Mesothelial cell of epicardium (in vitro differentiated cells): ENCODE measurements around the gene DUSP1. TPM values are rescaled to one million over a fixed set of nuclear protein-coding genes. Genes with fewer than 3 reads are reported as not detected.

Experiments
- DNase-seq, 2 experiments: peaks; one replicate each; pipeline ENCODE4 v3.0.0; 2021; ENCODE audit warnings: low spot score in 2 of 2; ENCODE audit not compliant: unreplicated experiment in 2 of 2
- H3K27ac Mint-ChIP-seq: 2 replicates; pipeline ENCODE4 v1.8.0; 2021; ENCODE audit warnings: mixed read lengths
- H3K27me3 Mint-ChIP-seq: 2 replicates; pipeline ENCODE4 v1.8.0; 2021; ENCODE audit warnings: low read depth, mixed read lengths
- H3K36me3 Mint-ChIP-seq: 2 replicates; pipeline ENCODE4 v1.8.0; 2021; ENCODE audit warnings: mixed read lengths
- H3K4me1 Mint-ChIP-seq: 2 replicates; pipeline ENCODE4 v1.8.0; 2021; ENCODE audit warnings: mixed read lengths
- H3K4me3 Mint-ChIP-seq: 2 replicates; pipeline ENCODE4 v1.8.0; 2021; ENCODE audit warnings: mild to moderate bottlenecking, moderate library complexity, mixed read lengths
- H3K9me3 Mint-ChIP-seq: 2 replicates; pipeline ENCODE4 v1.8.0; 2021; ENCODE audit warnings: mixed read lengths
- total RNA-seq: library from RNA; stranded (reverse); gene quantifications from 3 replicates; pipeline ENCODE4 v1.2.1, GENCODE V29; 2021
- TF ChIP-seq, protein P1 (sequence below): fragments of 200-600 bp; sonication (generic); IDR thresholded peaks from one replicate; pipeline ENCODE4 v1.5.0; 2021; ENCODE audit warnings: antibody characterized with exemption; ENCODE audit not compliant: unreplicated experiment

The DUSP1 gene
- total RNA-seq, 1 donor from 2014 or later, result 116 TPM

DNA sequence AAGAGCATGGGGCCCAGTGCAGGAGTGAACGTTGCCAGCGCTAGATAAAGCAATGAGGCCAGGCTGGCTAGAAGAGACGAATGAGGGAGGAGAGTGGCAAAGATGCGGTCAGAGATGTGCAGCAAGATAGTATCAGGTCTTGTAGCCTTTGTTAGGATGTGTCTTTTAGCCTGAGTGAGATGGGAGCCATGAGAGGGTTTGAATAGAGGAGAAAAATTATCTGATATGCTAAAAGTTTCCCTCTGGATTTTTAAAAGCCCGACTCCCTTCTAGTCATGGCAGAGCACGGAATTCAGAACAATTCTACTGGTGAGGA lies 12.2 kb downstream of the DUSP1 start:
- DNase-seq, result no peak
- Mint-ChIP-seq H3K4me1 (peaks cover 2% of the 10 kb centered on the region), H3K27ac (no peak overlapping the region), H3K9me3 (peaks cover 25% of the 10 kb centered on the region), H3K36me3 (peaks cover 5% of the 10 kb centered on the region), H3K27me3 (peaks cover 5% of the 10 kb centered on the region), H3K4me3 (no peak overlapping the region)
- TF ChIP-seq, protein P1, sequence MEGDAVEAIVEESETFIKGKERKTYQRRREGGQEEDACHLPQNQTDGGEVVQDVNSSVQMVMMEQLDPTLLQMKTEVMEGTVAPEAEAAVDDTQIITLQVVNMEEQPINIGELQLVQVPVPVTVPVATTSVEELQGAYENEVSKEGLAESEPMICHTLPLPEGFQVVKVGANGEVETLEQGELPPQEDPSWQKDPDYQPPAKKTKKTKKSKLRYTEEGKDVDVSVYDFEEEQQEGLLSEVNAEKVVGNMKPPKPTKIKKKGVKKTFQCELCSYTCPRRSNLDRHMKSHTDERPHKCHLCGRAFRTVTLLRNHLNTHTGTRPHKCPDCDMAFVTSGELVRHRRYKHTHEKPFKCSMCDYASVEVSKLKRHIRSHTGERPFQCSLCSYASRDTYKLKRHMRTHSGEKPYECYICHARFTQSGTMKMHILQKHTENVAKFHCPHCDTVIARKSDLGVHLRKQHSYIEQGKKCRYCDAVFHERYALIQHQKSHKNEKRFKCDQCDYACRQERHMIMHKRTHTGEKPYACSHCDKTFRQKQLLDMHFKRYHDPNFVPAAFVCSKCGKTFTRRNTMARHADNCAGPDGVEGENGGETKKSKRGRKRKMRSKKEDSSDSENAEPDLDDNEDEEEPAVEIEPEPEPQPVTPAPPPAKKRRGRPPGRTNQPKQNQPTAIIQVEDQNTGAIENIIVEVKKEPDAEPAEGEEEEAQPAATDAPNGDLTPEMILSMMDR, result no peak

DNA sequence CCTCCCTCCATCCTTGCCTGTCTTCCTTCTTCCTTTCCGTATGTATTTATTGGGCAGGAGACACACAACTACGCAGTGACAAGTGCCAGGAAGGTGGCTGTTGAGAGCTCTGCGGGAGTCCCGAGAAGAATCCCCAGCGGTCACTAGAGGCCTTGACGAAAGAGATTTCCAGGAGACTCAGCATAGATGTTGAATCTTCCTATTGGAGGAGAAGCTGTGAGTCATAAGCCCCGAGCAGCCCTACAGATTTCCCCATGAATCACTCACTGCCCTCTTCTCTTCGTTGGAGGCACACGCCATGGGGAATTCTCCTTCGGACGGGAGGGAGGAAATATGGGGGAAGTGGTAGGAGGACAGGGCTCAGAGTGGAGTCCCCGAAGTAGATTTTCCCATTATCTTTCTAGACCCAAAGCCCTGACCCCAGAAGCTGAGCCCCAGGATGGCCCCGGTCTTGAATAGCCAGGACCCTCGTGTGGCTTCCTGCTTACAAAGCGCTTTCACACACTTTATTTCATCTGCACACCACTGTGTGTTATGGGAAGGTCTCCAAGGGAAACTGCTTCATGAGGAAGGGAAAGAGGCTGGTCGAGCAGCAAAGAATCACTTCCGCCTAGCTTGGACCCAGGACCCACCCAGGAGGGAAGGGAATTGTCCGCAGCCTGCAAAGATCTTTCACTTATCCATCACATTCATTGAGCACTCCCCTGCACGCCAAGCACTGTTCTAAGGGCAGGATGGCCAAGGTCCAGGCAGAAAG lies 12.7 kb downstream of the DUSP1 start:
- no peak overlapping the region for H3K4me3 Mint-ChIP-seq
- H3K9me3 Mint-ChIP-seq, result peaks cover 25% of the 10 kb centered on the region
- peaks cover 2% of the 10 kb centered on the region for H3K4me1 Mint-ChIP-seq
- peaks cover 5% of the 10 kb centered on the region for H3K36me3 Mint-ChIP-seq
- no peak for DNase-seq
- TF ChIP-seq, protein P1, result no peak
- H3K27ac Mint-ChIP-seq, result no peak overlapping the region
- H3K27me3 Mint-ChIP-seq, result peaks cover 5% of the 10 kb centered on the region

DNA sequence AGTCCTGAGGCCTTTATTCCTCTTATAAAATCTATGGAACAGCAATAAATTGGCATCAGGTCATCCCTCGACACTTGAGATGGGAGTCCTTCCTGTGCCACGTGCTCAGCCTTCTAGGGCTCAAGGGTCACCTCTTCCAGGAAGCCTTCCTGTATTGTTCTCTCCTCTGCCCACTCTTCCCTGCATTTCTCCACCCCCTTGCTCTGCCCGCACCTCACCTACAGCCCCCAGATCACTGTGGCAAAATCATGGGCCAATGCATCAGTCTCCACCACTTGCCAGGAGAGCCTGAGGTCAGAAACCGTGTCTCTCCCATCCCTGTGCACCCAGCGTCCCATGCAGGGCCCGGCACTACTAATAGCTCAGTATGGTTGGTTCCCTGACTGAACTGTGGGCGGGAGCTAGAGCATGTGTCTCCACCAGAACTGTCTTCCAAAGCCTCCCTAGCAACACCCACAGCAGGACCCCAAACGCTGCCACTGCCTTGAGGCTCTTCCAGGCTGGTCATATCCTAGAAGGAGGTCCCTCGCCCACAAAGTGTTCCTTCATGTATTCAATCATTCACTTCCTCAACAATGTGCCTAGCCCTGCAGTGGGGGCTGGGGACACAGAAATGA lies 13.5 kb downstream of the DUSP1 start:
- Mint-ChIP-seq H3K36me3 (peaks cover 5% of the 10 kb centered on the region), H3K4me3 (no peak overlapping the region), H3K27ac (no peak overlapping the region), H3K9me3 (peaks cover 25% of the 10 kb centered on the region), H3K4me1 (peaks cover 2% of the 10 kb centered on the region), H3K27me3 (peaks cover 5% of the 10 kb centered on the region)
- TF ChIP-seq, protein P1, result no peak
- no peak for DNase-seq

DNA sequence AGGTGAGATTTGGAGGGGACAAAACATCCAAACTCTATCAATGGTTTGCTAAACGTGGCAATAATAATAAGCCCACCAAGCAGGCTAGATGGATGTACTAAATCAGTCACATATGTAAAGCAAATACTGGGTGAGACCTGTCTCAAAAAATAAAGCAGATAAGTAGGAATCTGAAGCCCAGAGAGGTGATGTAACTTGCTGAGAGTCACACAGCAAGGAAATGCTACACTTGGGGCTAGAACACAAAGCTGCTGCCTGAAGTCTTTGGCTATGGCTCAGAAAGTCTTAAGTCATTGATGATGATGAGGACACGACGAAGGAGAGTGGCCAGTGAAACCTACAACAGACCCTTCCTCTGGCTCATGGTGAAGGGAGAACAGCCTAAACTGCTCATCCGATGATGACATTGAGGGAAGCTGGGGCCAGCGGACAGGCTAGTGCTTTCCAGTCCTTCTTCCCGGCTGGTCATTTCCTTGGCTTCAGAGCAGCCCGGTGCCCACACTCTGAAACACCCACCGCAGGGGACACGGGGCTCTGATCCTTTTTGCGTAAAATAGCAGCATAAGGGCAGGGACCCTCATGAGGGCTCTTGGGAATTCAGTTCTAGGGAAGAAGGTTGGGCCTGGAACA lies 14.1 kb downstream of the DUSP1 start:
- H3K9me3 Mint-ChIP-seq, result peaks cover 25% of the 10 kb centered on the region
- DNase-seq, result no peak
- H3K27ac Mint-ChIP-seq, result no peak overlapping the region
- no peak overlapping the region for H3K4me3 Mint-ChIP-seq
- TF ChIP-seq, protein P1, result no peak
- peaks cover 5% of the 10 kb centered on the region for H3K36me3 Mint-ChIP-seq
- H3K4me1 Mint-ChIP-seq, result peaks cover 2% of the 10 kb centered on the region
- peaks cover 5% of the 10 kb centered on the region for H3K27me3 Mint-ChIP-seq

DNA sequence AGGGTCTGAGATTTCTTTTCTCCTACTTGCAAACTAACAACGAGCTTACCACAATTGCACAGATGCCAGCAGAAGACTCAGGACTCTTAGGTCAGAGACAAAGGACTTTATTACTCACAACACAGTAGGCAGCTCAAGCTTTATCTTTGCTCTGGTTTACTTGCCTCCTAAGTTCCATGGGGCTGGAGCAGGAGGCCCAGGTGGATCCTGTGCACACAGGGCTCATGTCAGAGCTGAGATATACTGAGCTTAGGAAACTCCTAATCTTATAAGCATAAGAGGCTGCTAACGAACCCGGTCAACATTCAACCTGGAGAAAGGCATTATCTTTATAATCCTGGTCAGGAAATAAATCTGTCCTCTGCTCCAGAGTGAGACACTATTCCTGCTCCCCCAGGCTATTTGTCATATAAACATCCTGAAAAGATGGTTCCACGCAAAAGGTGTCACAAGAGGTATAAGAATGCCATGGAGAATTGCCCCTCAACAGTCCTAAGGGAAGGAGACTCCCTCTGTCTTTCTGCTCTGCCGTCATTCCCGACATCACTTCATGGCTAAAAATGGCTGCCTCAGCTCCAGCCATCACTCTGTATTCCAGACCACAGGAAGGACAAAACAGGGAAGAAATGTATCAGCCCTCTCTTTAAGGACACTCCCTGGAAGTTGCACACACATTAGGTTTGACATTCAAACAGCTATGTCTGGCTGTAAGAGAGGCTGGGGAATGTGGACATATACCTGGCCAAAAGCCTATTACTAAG lies 16.2 kb downstream of the DUSP1 start:
- DNase-seq, result no peak
- Mint-ChIP-seq H3K27ac (no peak overlapping the region), H3K9me3 (peaks cover 13% of the 10 kb centered on the region), H3K27me3 (peaks cover 5% of the 10 kb centered on the region), H3K4me3 (no peak overlapping the region), H3K4me1 (peaks cover 8% of the 10 kb centered on the region), H3K36me3 (no peaks in the 10 kb centered on the region)
- TF ChIP-seq, protein P1, result no peak
